Epidermal melanocyte (primary cell): ENCODE measurements around the gene KREMEN1.

Experiments used
- DNase-seq: peaks from one replicate; pipeline ENCODE4 v3.0.0; 2011; ENCODE audit warnings: low spot score; ENCODE audit not compliant: insufficient read length

KREMEN1 gene

GRCh38 chr22:29048822-29049654, 23.8 kb upstream of the KREMEN1 start:
- no peak for DNase-seq

- DNase-seq: no peak
Measured at GRCh38 chr22:29049655-29050263, 23.1 kb upstream of the KREMEN1 start.

GRCh38 chr22:29050457-29050856, 22.4 kb upstream of the KREMEN1 start:
- DNase-seq: no peak

DNA sequence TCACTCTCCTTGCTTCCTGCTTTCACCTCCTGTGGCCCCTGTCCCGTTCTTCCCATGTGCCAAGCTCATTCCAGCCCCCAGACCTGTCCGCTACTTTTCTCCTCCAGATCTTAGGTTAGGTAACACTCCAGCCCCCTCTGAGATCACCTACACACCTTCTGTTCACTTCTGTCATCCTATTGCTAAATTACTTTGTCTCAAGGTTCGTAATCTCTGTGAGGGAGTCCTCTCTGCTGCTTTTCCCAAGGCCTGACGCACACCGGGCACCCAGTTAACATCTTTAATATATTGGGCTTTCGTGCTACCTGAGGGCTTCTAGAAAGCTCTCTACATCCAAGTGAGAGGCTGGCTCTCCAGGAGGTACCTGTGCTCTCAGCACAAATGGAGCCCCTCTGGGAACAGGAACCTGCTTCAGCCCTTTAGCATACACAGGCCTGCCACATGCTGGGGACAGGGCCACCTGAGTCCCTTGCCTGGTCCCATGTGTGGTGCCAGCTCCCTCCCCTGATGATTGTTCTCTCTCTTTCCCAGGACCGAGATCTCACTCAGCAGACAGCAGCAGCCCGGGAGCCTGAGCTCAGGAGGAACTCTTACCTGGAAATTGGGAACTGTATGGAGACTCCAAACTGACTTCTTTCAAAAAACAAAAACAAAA, 19.7 kb upstream of the KREMEN1 start:
- DNase-seq: no peak

GRCh38 chr22:29054251-29054767, 18.5 kb upstream of the KREMEN1 start:
- no peak for DNase-seq

DNA sequence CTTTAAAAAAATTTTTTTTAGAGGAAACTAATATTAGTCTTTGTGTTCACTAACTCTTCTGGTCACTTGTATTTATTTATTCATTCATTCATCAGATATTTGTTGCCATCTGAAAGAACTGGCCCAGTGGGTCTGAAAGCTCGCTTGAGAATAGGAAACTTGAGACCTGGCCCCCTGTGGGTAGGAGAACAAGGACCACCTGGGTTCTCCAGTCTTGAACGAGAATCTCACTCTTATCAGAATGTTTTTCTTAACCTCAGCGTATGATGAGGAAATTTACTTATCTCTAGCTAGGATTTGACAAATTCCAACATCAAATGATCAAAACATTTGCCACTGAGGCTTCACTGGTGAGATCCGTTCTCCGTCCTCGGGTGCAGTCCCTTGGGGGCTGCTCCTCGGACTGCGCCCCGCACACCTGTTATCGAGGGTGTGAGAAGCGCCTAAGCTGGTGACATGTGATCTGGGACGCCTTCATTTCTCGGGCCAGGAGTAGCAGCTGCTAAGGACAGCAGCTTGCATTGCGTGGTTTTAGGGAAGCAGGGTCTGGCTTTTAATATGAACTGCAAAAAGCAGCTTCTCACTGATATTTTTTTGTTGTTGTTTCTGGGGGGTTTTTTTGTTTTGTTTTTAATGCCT, 17.5 kb upstream of the KREMEN1 start:
- no peak for DNase-seq

DNA sequence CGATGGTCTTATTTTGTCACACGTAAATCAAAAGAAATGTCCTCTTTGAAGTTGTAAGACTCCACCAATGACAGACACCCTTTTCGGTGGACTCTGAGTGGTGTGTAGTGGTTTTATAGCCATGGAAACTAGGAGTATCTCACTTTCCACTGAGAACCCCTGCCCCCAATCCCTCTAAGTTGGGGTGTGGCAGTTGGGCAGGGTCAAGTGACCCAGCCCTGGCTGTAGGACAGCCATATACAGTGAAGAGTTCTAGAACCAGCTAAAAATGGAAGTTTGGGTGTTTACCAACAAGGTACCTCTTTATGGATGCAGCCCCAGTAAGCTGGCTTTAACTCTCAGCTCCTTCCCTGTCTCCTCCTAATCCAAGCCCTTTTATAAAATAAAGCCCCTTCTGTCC, 16.4 kb upstream of the KREMEN1 start:
- DNase-seq: no peak

GRCh38 chr22:29060251-29060869, 12.5 kb upstream of the KREMEN1 start:
- DNase-seq: no peak

DNA sequence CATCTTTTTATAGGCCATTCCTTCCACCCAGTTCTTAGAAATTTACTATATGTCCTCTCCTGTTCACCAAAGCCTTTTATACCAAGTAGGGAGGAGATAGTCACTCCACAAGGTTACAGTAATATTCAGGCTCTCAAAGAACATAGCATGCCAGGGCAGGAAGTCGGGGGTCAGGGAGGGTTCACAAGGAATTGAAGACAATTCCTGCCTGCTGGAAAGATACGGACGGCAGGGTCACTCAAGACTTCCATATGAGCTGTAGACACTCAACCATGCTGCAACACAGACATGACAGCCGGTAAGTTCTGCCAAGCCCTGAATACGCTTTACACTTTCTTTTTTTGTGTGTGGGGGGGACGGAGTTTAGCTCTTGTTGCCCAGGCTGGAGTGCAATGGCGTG, 11.9 kb upstream of the KREMEN1 start:
- no peak for DNase-seq

- DNase-seq: no peak
Measured at GRCh38 chr22:29061773-29062172, 11.1 kb upstream of the KREMEN1 start, which contains the start of gene C22orf31. C22orf31 (minus strand) TSS chr22:29061831; CDS start chr22:29061792, 39 bp downstream.

GRCh38 chr22:29062286-29062821, 10.5 kb upstream of the KREMEN1 start:
- no peak for DNase-seq

- no peak for DNase-seq
Measured at GRCh38 chr22:29065468-29066190, 7.2 kb upstream of the KREMEN1 start.

DNA sequence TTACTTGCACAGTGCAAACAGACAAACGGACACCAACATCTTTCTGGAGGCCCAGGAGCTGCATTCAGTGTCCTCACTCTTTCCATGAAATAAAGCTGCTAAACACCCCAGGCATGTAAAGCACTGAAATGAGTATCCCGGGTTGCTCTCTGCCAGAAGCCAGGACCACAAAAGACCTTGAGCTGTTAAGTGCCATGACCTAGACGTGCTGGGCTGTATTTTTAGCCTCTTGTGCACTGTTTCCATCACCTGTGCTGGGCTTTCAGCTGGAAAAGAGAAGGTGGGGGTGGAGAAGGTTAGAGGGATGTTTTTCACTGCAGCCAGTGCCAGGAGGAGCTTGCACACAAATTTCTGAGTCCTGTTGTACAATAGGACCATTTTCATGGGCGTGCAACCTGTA, 3.4 kb upstream of the KREMEN1 start:
- DNase-seq: no peak

DNA sequence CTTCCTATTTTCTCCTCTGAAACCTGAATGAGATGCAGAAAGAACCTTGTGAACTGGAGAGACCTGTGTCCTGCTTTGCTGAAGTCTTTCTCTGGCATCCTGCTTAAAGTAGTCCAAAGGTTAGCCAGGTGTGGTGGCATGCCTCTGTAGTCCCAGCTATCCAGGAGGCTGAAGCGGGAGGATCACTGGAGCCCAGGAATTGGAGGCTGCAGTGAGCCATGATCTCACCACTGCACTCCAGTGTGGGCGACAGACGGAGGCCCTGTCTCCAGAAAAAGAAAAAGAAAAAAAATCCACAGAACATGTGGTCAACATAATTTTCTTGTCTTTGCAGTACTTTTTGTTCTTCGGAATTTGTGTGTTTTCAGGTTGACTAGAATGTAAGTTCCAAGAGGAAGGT, 2.3 kb upstream of the KREMEN1 start:
- no peak for DNase-seq

DNA sequence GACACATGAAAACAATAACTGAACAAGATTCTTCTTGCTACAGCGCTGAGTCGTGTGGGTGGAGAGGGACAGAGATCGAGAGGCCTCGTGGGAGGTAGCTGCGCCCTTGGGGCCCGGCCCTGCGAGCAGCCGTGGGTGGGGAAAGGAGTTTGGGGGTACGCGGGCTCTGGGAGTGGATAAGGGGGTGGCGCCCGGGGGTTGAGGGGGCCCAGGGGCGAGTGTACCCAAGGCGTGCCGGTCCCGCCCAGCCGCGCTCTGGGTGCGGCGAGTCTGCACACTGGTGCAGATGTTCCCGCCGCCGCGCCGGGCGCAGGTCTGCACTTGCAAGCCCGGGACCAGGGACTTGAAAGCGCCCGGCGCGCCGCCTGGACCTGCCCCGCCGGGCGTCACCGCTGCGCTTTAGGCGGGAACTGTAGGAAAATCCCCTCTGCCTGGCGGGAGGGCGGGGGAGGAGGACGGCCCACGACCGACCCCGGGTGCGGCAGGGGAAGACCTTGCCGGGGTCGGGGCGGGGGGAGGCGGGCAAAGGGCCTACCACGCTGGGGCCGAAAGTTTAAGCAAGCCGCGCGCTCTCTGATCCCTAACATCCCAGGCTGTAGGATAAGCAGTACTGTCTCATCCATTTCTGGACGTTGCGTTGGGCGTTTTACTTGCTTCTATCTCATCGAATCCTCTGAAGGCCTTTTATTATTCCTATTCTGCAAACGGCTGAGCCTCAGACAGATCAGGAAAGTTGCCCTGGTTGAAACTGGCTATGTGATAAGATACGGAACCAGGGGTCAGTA, 1.4 kb upstream of the KREMEN1 start:
- DNase-seq: no peak

DNA sequence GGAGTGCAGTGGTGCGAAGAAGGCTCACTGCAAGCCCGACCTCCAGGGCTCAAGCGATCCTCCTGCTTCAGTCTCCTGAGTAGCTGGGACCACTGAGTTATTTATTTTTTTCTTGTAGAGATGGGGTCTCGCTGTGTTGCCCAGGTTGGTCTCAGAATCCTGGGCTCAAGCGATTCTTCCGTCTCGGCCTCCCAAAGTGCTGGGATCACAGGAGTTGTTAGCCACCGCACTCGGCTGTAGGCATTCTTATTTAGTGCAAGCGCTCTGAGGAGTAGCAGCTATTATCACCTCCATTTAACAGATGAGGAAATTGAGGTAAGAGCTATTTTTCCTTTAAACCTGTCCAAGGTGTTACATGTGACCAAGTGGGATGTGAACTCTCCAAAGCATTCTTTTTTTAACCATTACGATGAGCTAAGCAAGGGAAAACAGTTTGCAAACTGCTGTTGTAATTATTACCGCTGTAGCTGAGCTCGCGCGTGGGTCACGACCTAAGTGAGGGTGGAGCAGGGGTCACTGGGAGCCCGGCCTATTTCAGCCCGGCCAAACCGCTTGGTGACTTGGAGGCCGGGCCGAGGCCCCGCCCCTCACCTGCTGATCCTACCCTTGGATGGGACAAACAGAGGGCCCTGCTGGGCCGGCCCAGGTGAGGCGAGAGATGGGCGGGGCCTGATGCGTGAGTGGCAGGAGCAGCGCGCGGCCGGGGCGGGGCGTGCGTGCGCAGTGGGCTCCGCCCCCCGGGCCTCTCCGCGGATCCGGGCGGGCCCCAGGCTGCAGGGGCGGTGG, 449 bp upstream of the KREMEN1 start:
- peak; percentile 74 for DNase-seq

DNA sequence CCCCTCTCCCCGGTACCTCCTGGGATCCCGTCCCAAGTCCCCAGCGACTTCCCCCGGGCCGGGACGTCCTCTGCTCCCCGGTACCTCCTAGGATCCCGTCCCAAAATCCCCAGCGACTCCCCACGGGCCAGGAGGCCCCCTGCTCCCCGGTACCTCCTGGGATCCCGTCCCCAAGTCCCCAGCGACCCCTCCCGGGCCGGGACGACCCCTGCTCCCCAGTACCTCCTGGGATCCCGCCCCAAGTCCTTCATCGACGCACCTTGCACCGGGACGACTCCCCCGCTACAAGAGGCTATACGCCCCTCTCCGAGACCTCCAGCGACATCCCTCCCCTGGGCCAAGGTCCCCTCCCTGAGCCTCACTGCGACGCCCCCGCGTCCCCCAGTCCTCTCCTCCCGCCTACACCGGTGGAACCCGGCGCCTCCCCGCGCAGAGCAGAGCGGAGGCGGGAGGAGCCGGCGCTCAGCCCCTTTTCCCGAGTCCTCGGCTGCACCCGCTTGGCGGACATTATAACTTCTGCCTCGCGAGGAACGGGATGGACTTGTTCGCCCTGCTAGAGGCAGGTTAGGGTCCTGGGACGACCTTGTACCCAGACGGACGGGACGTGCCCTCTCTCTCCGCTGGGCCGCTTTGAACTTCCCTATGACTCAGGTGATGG, 912 bp downstream of the KREMEN1 start:
- no peak for DNase-seq

DNA sequence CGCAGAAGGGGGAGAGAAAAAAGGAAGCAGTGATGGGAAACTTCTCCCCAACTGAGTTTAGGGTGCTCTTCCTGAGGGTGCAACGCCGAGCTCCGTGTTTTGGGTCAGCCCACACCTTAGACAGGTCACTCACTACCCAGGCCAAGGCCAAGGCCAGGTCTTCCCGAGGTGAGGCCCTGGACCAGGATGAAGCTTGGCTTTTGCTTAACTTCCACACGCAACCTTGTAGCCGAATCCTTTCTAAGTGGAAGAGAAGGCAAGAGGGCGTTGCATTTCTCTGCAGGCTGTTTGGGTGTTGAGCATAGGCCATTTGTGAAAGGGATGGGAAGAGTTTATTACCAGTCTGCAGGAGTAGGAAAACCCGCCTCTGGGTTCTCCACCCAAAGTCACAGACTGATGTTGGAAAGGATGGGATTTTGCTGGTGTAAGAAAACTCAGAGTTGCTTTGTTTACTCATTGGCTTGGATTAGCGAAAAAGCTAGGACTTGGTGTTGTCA, 1.5 kb downstream of the KREMEN1 start:
- DNase-seq: no peak
